ENCODE measurements around the gene GMIP. TPM values are rescaled to one million over a fixed set of nuclear protein-coding genes. Genes with fewer than 3 reads are reported as not detected.

Gene GMIP
- total and polyA plus RNA-seq, 2 of the 4 experiments (the other 2 are of a cell fraction) = 4.1 to 11.0 TPM

DNA sequence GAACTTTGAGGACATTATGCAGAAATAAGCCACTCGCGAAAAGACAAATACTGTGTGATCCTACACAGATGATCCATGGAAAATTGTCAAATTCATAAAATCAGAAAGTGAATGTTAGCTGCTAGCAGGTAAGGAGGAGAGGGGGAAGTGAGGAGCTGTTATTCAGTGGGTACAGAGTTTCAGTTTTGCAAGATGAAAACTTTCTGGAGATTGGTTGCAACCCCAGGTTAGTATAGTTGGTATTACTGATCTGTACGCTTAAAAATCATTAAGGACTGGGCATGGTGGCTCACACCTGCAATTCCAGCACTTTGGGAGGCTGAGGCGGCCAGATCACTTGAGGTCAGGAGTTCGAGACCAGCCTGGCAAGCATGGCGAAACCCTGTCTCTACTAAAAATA lies 43.1 kb upstream of the GMIP start:
- Histone ChIP-seq H2BK15ac (ENCODE audit: low read depth, low read length) (no peak overlapping the region), H4K8ac (ENCODE audit: low read depth in 2 of 2, low read length in 2 of 2) (no peak overlapping the region), H3K27ac (ENCODE audit: insufficient read depth, low read length) (no peak overlapping the region), H3K4ac (ENCODE audit: low read depth, low read length) (no peak overlapping the region), H4K20me1 (ENCODE audit: insufficient read depth, low read length) (no peaks in the 10 kb centered on the region), H2AFZ (replicated peaks; ENCODE audit: low read length, poor library complexity) (no peak overlapping the region), H3K79me1 (ENCODE audit: low read depth in 1 of 2, low read length in 2 of 2) (no peaks in the 10 kb centered on the region), H2BK120ac (ENCODE audit: low read depth, low read length) (no peak overlapping the region), H3K36me3 (ENCODE audit: control insufficient read depth, insufficient read depth, low read length) (no peaks in the 10 kb centered on the region), H4K91ac (ENCODE audit: insufficient read depth, low read depth, low read length) (no peak overlapping the region), H2BK5ac (ENCODE audit: low read depth, low read length, poor library complexity, severe bottlenecking) (no peak overlapping the region), H3K4me1 (ENCODE audit: control insufficient read depth, insufficient read depth, low read length) (no peaks in the 10 kb centered on the region), H3K9me1 (ENCODE audit: insufficient read depth, low read length) (no peaks in the 10 kb centered on the region), H3K4me2 (ENCODE audit: low read depth, low read length) (no peak overlapping the region), H3K9ac (ENCODE audit: low read depth, low read length) (no peak overlapping the region), H3K4me3 (ENCODE audit: insufficient read depth, low read depth, low read length) (no peak overlapping the region), H3K23ac (ENCODE audit: low read depth, low read length) (no peak overlapping the region), H2AK9ac (replicated peaks; ENCODE audit: low read depth, low read length, poor library complexity) (no peak overlapping the region), H2BK20ac (ENCODE audit: low read depth, low read length) (no peak overlapping the region), H3K27me3 (ENCODE audit: control insufficient read depth, insufficient read depth, low read length) (no peaks in the 10 kb centered on the region), H3K18ac (ENCODE audit: low read depth, low read length) (no peak overlapping the region), H4K5ac (ENCODE audit: low read depth, low read length) (no peak overlapping the region), H3K14ac (replicated peaks; ENCODE audit: low read depth, low read length) (no peak overlapping the region), H2AK5ac (ENCODE audit: low read depth, low read length) (no peak overlapping the region), H3K9me3 (ENCODE audit: control insufficient read depth, insufficient read depth, low read length) (peaks cover 15% of the 10 kb centered on the region), H3K56ac (ENCODE audit: extremely low read depth, insufficient read depth, low read length) (no peak overlapping the region)
- dilution Hi-C loops (cut with HindIII; ENCODE audit: low sequenced_read_pairs, unreplicated experiment) = no loop called here
- WGBS, 2 experiments (ENCODE audit: extremely low coverage in 2 of 2, insufficient read length in 1 of 2) = no CpG with 5 or more reads among the region's 6 CpGs
- ChIA-PET POLR2A (ENCODE audit: unreplicated experiment) (no interaction called here), CTCF (no interaction called here)
- intact Hi-C loops (cut with micrococcal nuclease) = no loop called here
- TF ChIP-seq RFX5 (IDR thresholded peaks at IDR 0.05; ENCODE audit: low read depth, low read length) = no peak
- no peak for TF ChIP-seq CTCF (conservative IDR thresholded peaks at IDR 0.05; ENCODE audit: low read depth, low read length)
- TF ChIP-seq POLR2A (IDR thresholded peaks at IDR 0.05; ENCODE audit: low read depth, low read length) = no peak
- TF ChIP-seq CEBPB (IDR thresholded peaks at IDR 0.05; ENCODE audit: low read depth, low read length) = no peak
- TF ChIP-seq FOS (IDR thresholded peaks at IDR 0.05; ENCODE audit: low read depth, low read length) = no peak
- TF ChIP-seq RCOR1 (IDR thresholded peaks at IDR 0.05; ENCODE audit: insufficient replicate concordance, low read length) = no peak
- no peak for TF ChIP-seq RAD21 (IDR thresholded peaks at IDR 0.05; ENCODE audit: low read length)
- TF ChIP-seq MXI1 (IDR thresholded peaks at IDR 0.05; ENCODE audit: borderline replicate concordance, low read depth, low read length) = no peak
- no peak for TF ChIP-seq BHLHE40 (IDR thresholded peaks at IDR 0.05; ENCODE audit: low read depth, low read length)
- TF ChIP-seq, protein P1, sequence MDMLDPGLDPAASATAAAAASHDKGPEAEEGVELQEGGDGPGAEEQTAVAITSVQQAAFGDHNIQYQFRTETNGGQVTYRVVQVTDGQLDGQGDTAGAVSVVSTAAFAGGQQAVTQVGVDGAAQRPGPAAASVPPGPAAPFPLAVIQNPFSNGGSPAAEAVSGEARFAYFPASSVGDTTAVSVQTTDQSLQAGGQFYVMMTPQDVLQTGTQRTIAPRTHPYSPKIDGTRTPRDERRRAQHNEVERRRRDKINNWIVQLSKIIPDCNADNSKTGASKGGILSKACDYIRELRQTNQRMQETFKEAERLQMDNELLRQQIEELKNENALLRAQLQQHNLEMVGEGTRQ (IDR thresholded peaks at IDR 0.05; ENCODE audit: low read depth, low read length) = no peak
- no peak for TF ChIP-seq CHD1 (IDR thresholded peaks at IDR 0.05; ENCODE audit: low read depth, low read length)
- TF ChIP-seq, protein P2, sequence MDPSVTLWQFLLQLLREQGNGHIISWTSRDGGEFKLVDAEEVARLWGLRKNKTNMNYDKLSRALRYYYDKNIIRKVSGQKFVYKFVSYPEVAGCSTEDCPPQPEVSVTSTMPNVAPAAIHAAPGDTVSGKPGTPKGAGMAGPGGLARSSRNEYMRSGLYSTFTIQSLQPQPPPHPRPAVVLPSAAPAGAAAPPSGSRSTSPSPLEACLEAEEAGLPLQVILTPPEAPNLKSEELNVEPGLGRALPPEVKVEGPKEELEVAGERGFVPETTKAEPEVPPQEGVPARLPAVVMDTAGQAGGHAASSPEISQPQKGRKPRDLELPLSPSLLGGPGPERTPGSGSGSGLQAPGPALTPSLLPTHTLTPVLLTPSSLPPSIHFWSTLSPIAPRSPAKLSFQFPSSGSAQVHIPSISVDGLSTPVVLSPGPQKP (IDR thresholded peaks at IDR 0.05; ENCODE audit: borderline replicate concordance, low read depth, low read length) = no peak
- no peak for TF ChIP-seq SMC3 (IDR thresholded peaks at IDR 0.05; ENCODE audit: low read depth, low read length)
- no peak for TF ChIP-seq MAZ (IDR thresholded peaks at IDR 0.05; ENCODE audit: borderline replicate concordance, low read depth, low read length)
- TF ChIP-seq NFE2L2 (IDR thresholded peaks at IDR 0.05; ENCODE audit: low read depth, low read length) = no peak
- TF ChIP-seq MAFK (IDR thresholded peaks at IDR 0.05; ENCODE audit: low read depth, low read length) = no peak
- ATAC-seq (ENCODE audit: low read depth) (no peak), DNase-seq (no peak)
- no TSS peak for BruUV-seq (replicated peaks)
- in situ Hi-C loops (cut with MboI; ENCODE audit: low sequenced_read_pairs) = no loop called here
